ENCODE measurements around the gene LHB.
"Not testable (repeated sequence)": the region's sequence is repeated elsewhere in the genome, so short reads cannot be mapped to it uniquely, and the experiment has no call there.

GRCh38 chr19:49030323-49030722 is 13.4 kb upstream of the LHB start:
- not testable (repeated sequence) for TF ChIP-seq CTCF (IDR thresholded peaks at IDR 0.05; ENCODE audit: borderline replicate concordance, extremely low read depth, low read length, poor library complexity, severe bottlenecking); EZH2 (IDR thresholded peaks at IDR 0.05; ENCODE audit: borderline replicate concordance, low read depth, low read length, severe bottlenecking)
